Neural crest cell (in vitro differentiated cells): ENCODE measurements around the gene FZD10. TPM values are rescaled to one million over a fixed set of nuclear protein-coding genes. Genes with fewer than 3 reads are reported as not detected.

Source experiments
- DNase-seq: peaks from one replicate; pipeline ENCODE4 v3.0.0; 2021; ENCODE audit warnings: low read depth, mixed read lengths, low spot score
- H3K27ac Mint-ChIP-seq: one replicate; pipeline ENCODE4 v1.8.0; 2021; ENCODE audit warnings: mild to moderate bottlenecking, mixed read lengths; ENCODE audit not compliant: unreplicated experiment
- H3K27me3 Mint-ChIP-seq: 2 replicates; pipeline ENCODE4 v1.8.0; 2021; ENCODE audit warnings: low read depth, mild to moderate bottlenecking, mixed read lengths
- H3K36me3 Mint-ChIP-seq: 2 replicates; pipeline ENCODE4 v1.8.0; 2021; ENCODE audit warnings: low read depth, mild to moderate bottlenecking, mixed read lengths
- H3K4me1 Mint-ChIP-seq: 2 replicates; pipeline ENCODE4 v1.8.0; 2021; ENCODE audit warnings: mixed read lengths
- H3K4me3 Mint-ChIP-seq: one replicate; pipeline ENCODE4 v1.8.0; 2021; ENCODE audit warnings: mild to moderate bottlenecking, mixed read lengths
- H3K9me3 Mint-ChIP-seq: 2 replicates; pipeline ENCODE4 v1.8.0; 2021; ENCODE audit warnings: mixed read lengths
- CTCF ChIP-seq: fragments of 200-600 bp; sonication (generic); conservative IDR thresholded peaks from 2 replicates; pipeline ENCODE4 v1.5.0; 2021; ENCODE audit warnings: antibody characterized with exemption, mild to moderate bottlenecking
- long read RNA-seq: library from polyadenylated mRNA; unstranded; transcript quantifications from one replicate; pipeline ENCODE4 v2.0.0, GENCODE V29; 2020
- total RNA-seq: library from RNA; stranded (reverse); gene quantifications from 2 replicates; pipeline ENCODE4 v1.2.1, GENCODE V29; 2021

Gene FZD10
- total RNA-seq = 14.2 and 15.5 TPM in 2 replicates
- long read RNA-seq, partial matches to known transcripts = 0 of 1 reads
- long read RNA-seq, other reads (novel, unspliced or antisense) = 0 of 1 reads

GRCh38 chr12:130162267-130162666 is at the start of gene FZD10:
Gene FZD10 (plus strand): TSS chr12:130162464. CDS start chr12:130162943, 479 bp downstream.
- no peaks in the 10 kb centered on the region for H3K36me3 Mint-ChIP-seq
- peaks cover 55% of the 10 kb centered on the region for H3K27me3 Mint-ChIP-seq
- peaks cover 32% of the 10 kb centered on the region for H3K4me1 Mint-ChIP-seq
- no peaks in the 10 kb centered on the region for H3K9me3 Mint-ChIP-seq
- TF ChIP-seq CTCF = no peak
- peak within 1 kb of the TSS; percentile 94 for H3K4me3 Mint-ChIP-seq
- no peak within 1 kb of the TSS for H3K27ac Mint-ChIP-seq
- DNase-seq = peak; percentile 70

- Mint-ChIP-seq H3K4me1 (peaks cover 39% of the 10 kb centered on the region), H3K36me3 (peaks cover 5% of the 10 kb centered on the region), H3K27me3 (no peaks in the 10 kb centered on the region), H3K27ac (no peak overlapping the region), H3K9me3 (peaks cover 3% of the 10 kb centered on the region), H3K4me3 (no peak overlapping the region)
- no peak for DNase-seq
- TF ChIP-seq CTCF = no peak
These were observed 47.3 kb upstream of the FZD10 start for GRCh38 chr12:130114952-130115351.

GRCh38 chr12:130115646-130116045 is 46.6 kb upstream of the FZD10 start:
- no peak overlapping the region for H3K27ac Mint-ChIP-seq
- no peak for DNase-seq
- H3K36me3 Mint-ChIP-seq = peaks cover 3% of the 10 kb centered on the region
- no peaks in the 10 kb centered on the region for H3K27me3 Mint-ChIP-seq
- TF ChIP-seq CTCF = no peak
- H3K4me1 Mint-ChIP-seq = peaks cover 32% of the 10 kb centered on the region
- H3K9me3 Mint-ChIP-seq = no peaks in the 10 kb centered on the region
- no peak overlapping the region for H3K4me3 Mint-ChIP-seq

- peaks cover 23% of the 10 kb centered on the region for H3K4me1 Mint-ChIP-seq
- no peaks in the 10 kb centered on the region for H3K9me3 Mint-ChIP-seq
- H3K36me3 Mint-ChIP-seq = no peaks in the 10 kb centered on the region
- no peaks in the 10 kb centered on the region for H3K27me3 Mint-ChIP-seq
- DNase-seq = no peak
- no peak for TF ChIP-seq CTCF
- H3K4me3 Mint-ChIP-seq = no peak overlapping the region
- H3K27ac Mint-ChIP-seq = no peak overlapping the region
These were observed 45.5 kb upstream of the FZD10 start for GRCh38 chr12:130116791-130117190.

- H3K4me3 Mint-ChIP-seq = no peak overlapping the region
- H3K27me3 Mint-ChIP-seq = no peaks in the 10 kb centered on the region
- no peak for DNase-seq
- no peaks in the 10 kb centered on the region for H3K9me3 Mint-ChIP-seq
- H3K27ac Mint-ChIP-seq = no peak overlapping the region
- H3K4me1 Mint-ChIP-seq = peaks cover 18% of the 10 kb centered on the region
- no peak for TF ChIP-seq CTCF
- H3K36me3 Mint-ChIP-seq = no peaks in the 10 kb centered on the region
These were observed 45.0 kb upstream of the FZD10 start for GRCh38 chr12:130117233-130117632.
